ENCODE measurements around the gene ZNF580.

GRCh38 chr19:55611300-55611982 is 29.4 kb upstream of the ZNF580 start:
- TF ChIP-seq CTCF (IDR thresholded peaks at IDR 0.05) (no peak), POLR2AphosphoS5 (IDR thresholded peaks at IDR 0.05) (no peak), EP300 (IDR thresholded peaks at IDR 0.05) (no peak), POLR2A (IDR thresholded peaks at IDR 0.05) (no peak)
